SK-N-SH treated with all-trans-retinoic acid at 6 μM for 48 hours (cell line): ENCODE results near the gene WDR37.

ENCODE experiments used
- ATAC-seq: fragments of 200-7000 bp; cut with Tn5 transposase; 3 replicates; pipeline ENCODE4 v1.9.1; 2020; ENCODE audit warnings: mild to moderate bottlenecking, moderate library complexity
- ARNTL ChIP-seq: fragments of 450-650 bp; formaldehyde crosslinking; IDR thresholded peaks from 2 replicates; pipeline ENCODE4 v1.5.0; 2020; ENCODE audit warnings: low read depth, mild to moderate bottlenecking, moderate library complexity, borderline replicate concordance
- BACH2 ChIP-seq: fragments of 250-450 bp; sonication (Bioruptor Pico); IDR thresholded peaks from 2 replicates; pipeline ENCODE4 v1.9.0; 2021; ENCODE audit warnings: mild to moderate bottlenecking, borderline replicate concordance
- CSDC2 ChIP-seq: fragments of 250-450 bp; sonication (Bioruptor Pico); IDR thresholded peaks from 2 replicates; pipeline ENCODE4 v1.5.0; 2020; ENCODE audit warnings: mild to moderate bottlenecking, moderate library complexity
- ESRRG ChIP-seq: fragments of 250-450 bp; sonication (Bioruptor Pico); IDR thresholded peaks from 2 replicates; pipeline ENCODE4 v1.6.1; 2021; ENCODE audit warnings: mild to moderate bottlenecking
- GLIS3 ChIP-seq: fragments of 250-450 bp; sonication (Bioruptor Pico); IDR thresholded peaks from 2 replicates; pipeline ENCODE4 v1.5.0; 2020; ENCODE audit warnings: mild to moderate bottlenecking, moderate library complexity
- ISL1 ChIP-seq: fragments of 250-450 bp; sonication (Bioruptor Pico); IDR thresholded peaks from 2 replicates; pipeline ENCODE4 v2.1.2; 2022; ENCODE audit warnings: mild to moderate bottlenecking, moderate library complexity
- OSR1 ChIP-seq: fragments of 250-450 bp; sonication (Bioruptor Pico); IDR thresholded peaks from 2 replicates; pipeline ENCODE4 v1.8.0; 2022; ENCODE audit warnings: moderate library complexity, mild to moderate bottlenecking, inconsistent platforms
- PPARA ChIP-seq: fragments of 250-450 bp; sonication (Bioruptor Pico); IDR thresholded peaks from 2 replicates; pipeline ENCODE4 v1.5.0; 2020; ENCODE audit warnings: mild to moderate bottlenecking, borderline replicate concordance
- RARB ChIP-seq: fragments of 250-450 bp; sonication (Bioruptor Pico); IDR thresholded peaks from 2 replicates; pipeline ENCODE4 v1.8.0; 2021; ENCODE audit warnings: mild to moderate bottlenecking, moderate library complexity
- TCF4 ChIP-seq: fragments of 250-450 bp; sonication (Bioruptor Pico); IDR thresholded peaks from 2 replicates; pipeline ENCODE4 v1.8.0; 2021; ENCODE audit warnings: mild to moderate bottlenecking, moderate library complexity, borderline replicate concordance
- TOX ChIP-seq: fragments of 250-450 bp; sonication (Bioruptor Pico); IDR thresholded peaks from 2 replicates; pipeline ENCODE4 v1.8.0; 2021; ENCODE audit warnings: mild to moderate bottlenecking, moderate library complexity, borderline replicate concordance
- ZC3H10 ChIP-seq: fragments of 250-450 bp; sonication (Bioruptor Pico); IDR thresholded peaks from 2 replicates; pipeline ENCODE4 v1.5.1; 2021; ENCODE audit warnings: mild to moderate bottlenecking, moderate library complexity
- ZFP3 ChIP-seq: fragments of 250-450 bp; sonication (Bioruptor Pico); IDR thresholded peaks from 2 replicates; pipeline ENCODE4 v1.5.0; 2020; ENCODE audit warnings: mild to moderate bottlenecking, moderate library complexity
- ZFP30 ChIP-seq: fragments of 450-650 bp; formaldehyde crosslinking; IDR thresholded peaks from 2 replicates; pipeline ENCODE4 v1.5.0; 2022; ENCODE audit warnings: mild to moderate bottlenecking, moderate library complexity
- ZNF70 ChIP-seq: fragments of 450-650 bp; formaldehyde crosslinking; IDR thresholded peaks from 2 replicates; pipeline ENCODE4 v1.5.0; 2020; ENCODE audit warnings: mild to moderate bottlenecking, moderate library complexity
- ZNF8 ChIP-seq: fragments of 450-650 bp; formaldehyde crosslinking; IDR thresholded peaks from 2 replicates; pipeline ENCODE4 v1.5.0; 2020; ENCODE audit warnings: mild to moderate bottlenecking, moderate library complexity
- TF ChIP-seq, protein P1 (sequence below): fragments of 250-450 bp; sonication (Bioruptor Pico); IDR thresholded peaks from 2 replicates; pipeline ENCODE4 v1.5.0; 2020; ENCODE audit warnings: mild to moderate bottlenecking, moderate library complexity
- TF ChIP-seq, protein P2 (sequence below): fragments of 250-450 bp; sonication (Bioruptor Pico); IDR thresholded peaks from 2 replicates; pipeline ENCODE4 v1.5.1; 2020; ENCODE audit warnings: low read depth, mild to moderate bottlenecking, moderate library complexity
- TF ChIP-seq, protein P3 (sequence below): fragments of 250-450 bp; sonication (Bioruptor Pico); IDR thresholded peaks from 2 replicates; pipeline ENCODE4 v1.5.1; 2021; ENCODE audit warnings: mild to moderate bottlenecking, moderate library complexity
- TF ChIP-seq, protein P4 (sequence below): fragments of 250-450 bp; sonication (Bioruptor Pico); IDR thresholded peaks from 2 replicates; pipeline ENCODE4 v1.8.0; 2020; ENCODE audit warnings: mild to moderate bottlenecking, moderate library complexity, borderline replicate concordance

The WDR37 gene

DNA sequence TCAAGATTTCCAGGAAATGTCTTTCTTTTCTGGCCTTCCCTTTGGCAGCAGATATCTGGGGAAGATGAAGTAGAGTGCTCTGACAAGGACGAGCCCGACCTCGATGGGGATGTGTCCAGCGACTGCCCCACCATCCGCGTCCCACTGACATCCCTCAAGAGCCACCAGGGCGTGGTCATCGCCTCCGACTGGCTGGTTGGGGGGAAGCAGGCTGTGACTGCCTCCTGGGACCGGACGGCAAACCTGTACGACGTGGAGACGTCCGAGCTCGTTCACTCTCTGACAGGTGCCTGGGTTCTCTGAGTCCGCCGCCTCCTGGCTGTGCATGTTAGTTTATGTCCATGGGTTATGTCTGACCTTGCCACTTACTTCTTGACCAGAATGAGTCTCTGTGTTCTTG is 47.4 kb downstream of the WDR37 start:
- no peak for TF ChIP-seq ZNF70
- TF ChIP-seq ARNTL (CRISPR knock-in tag), result no peak
- TF ChIP-seq ZFP3 (CRISPR knock-in tag), result no peak
- no peak for TF ChIP-seq ZNF8 (CRISPR knock-in tag)
- no peak for TF ChIP-seq ISL1 (CRISPR knock-in tag)
- TF ChIP-seq TOX (CRISPR knock-in tag), result no peak
- no peak for TF ChIP-seq CSDC2 (CRISPR knock-in tag)
- TF ChIP-seq GLIS3 (CRISPR knock-in tag), result no peak
- TF ChIP-seq ESRRG (CRISPR knock-in tag), result no peak
- no peak for TF ChIP-seq TCF4
- TF ChIP-seq, protein P1, sequence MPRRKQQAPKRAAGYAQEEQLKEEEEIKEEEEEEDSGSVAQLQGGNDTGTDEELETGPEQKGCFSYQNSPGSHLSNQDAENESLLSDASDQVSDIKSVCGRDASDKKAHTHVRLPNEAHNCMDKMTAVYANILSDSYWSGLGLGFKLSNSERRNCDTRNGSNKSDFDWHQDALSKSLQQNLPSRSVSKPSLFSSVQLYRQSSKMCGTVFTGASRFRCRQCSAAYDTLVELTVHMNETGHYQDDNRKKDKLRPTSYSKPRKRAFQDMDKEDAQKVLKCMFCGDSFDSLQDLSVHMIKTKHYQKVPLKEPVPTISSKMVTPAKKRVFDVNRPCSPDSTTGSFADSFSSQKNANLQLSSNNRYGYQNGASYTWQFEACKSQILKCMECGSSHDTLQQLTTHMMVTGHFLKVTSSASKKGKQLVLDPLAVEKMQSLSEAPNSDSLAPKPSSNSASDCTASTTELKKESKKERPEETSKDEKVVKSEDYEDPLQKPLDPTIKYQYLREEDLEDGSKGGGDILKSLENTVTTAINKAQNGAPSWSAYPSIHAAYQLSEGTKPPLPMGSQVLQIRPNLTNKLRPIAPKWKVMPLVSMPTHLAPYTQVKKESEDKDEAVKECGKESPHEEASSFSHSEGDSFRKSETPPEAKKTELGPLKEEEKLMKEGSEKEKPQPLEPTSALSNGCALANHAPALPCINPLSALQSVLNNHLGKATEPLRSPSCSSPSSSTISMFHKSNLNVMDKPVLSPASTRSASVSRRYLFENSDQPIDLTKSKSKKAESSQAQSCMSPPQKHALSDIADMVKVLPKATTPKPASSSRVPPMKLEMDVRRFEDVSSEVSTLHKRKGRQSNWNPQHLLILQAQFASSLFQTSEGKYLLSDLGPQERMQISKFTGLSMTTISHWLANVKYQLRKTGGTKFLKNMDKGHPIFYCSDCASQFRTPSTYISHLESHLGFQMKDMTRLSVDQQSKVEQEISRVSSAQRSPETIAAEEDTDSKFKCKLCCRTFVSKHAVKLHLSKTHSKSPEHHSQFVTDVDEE (CRISPR knock-in tag), result no peak
- TF ChIP-seq, protein P2, sequence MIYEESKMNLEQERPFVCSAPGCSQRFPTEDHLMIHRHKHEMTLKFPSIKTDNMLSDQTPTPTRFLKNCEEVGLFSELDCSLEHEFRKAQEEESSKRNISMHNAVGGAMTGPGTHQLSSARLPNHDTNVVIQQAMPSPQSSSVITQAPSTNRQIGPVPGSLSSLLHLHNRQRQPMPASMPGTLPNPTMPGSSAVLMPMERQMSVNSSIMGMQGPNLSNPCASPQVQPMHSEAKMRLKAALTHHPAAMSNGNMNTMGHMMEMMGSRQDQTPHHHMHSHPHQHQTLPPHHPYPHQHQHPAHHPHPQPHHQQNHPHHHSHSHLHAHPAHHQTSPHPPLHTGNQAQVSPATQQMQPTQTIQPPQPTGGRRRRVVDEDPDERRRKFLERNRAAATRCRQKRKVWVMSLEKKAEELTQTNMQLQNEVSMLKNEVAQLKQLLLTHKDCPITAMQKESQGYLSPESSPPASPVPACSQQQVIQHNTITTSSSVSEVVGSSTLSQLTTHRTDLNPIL, result no peak
- TF ChIP-seq BACH2 (CRISPR knock-in tag), result no peak
- TF ChIP-seq ZFP30 (CRISPR knock-in tag), result no peak
- TF ChIP-seq RARB (CRISPR knock-in tag), result no peak
- TF ChIP-seq, protein P3, sequence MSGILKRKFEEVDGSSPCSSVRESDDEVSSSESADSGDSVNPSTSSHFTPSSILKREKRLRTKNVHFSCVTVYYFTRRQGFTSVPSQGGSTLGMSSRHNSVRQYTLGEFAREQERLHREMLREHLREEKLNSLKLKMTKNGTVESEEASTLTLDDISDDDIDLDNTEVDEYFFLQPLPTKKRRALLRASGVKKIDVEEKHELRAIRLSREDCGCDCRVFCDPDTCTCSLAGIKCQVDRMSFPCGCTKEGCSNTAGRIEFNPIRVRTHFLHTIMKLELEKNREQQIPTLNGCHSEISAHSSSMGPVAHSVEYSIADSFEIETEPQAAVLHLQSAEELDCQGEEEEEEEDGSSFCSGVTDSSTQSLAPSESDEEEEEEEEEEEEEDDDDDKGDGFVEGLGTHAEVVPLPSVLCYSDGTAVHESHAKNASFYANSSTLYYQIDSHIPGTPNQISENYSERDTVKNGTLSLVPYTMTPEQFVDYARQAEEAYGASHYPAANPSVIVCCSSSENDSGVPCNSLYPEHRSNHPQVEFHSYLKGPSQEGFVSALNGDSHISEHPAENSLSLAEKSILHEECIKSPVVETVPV (CRISPR knock-in tag), result no peak
- no peak for TF ChIP-seq OSR1 (CRISPR knock-in tag)
- no peak for TF ChIP-seq ZC3H10 (CRISPR knock-in tag)
- TF ChIP-seq, protein P4, sequence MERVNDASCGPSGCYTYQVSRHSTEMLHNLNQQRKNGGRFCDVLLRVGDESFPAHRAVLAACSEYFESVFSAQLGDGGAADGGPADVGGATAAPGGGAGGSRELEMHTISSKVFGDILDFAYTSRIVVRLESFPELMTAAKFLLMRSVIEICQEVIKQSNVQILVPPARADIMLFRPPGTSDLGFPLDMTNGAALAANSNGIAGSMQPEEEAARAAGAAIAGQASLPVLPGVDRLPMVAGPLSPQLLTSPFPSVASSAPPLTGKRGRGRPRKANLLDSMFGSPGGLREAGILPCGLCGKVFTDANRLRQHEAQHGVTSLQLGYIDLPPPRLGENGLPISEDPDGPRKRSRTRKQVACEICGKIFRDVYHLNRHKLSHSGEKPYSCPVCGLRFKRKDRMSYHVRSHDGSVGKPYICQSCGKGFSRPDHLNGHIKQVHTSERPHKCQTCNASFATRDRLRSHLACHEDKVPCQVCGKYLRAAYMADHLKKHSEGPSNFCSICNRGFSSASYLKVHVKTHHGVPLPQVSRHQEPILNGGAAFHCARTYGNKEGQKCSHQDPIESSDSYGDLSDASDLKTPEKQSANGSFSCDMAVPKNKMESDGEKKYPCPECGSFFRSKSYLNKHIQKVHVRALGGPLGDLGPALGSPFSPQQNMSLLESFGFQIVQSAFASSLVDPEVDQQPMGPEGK (CRISPR knock-in tag), result no peak
- no peak for ATAC-seq

DNA sequence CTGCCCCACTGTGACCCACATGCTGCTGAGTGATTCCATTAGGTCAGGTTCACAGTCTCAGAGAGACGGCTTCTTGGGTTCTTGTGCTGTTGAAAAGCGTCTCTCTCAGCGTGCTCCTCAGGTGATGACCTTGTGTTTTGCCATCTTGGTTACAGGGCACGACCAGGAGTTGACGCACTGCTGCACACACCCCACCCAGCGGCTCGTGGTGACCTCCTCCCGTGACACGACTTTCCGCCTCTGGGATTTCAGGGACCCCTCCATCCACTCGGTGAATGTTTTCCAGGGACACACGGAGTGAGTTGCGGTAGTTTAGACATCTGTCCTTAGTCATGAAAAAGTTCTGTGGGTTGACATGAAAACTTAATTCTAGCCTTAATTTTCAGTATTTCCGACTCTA is 48.8 kb downstream of the WDR37 start:
- TF ChIP-seq ESRRG (CRISPR knock-in tag) (no peak), BACH2 (CRISPR knock-in tag) (no peak), PPARA (CRISPR knock-in tag) (no peak), TOX (CRISPR knock-in tag) (no peak)

DNA sequence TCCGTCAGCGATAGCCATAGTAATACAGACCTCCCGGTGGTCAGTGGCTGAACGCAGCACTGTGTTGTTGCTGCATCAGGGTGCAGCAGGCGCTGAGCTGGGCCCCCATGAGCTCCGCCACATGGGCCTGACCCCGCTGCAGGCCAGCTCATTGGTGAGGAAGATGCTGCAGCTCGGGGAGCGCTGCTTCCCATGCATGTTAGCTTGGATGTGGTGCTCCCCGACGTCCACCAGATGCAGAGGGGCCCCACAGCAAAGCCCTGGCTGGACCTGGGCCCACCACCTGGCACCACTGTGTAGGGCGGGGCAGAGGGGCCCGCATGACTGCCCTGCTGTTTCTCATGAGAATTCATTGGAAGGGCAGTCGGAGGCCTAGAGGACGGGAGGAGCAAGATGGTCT is 50.8 kb downstream of the WDR37 start:
- ATAC-seq, result no peak
- TF ChIP-seq ZNF70 (no peak), ZFP3 (CRISPR knock-in tag) (no peak), TOX (CRISPR knock-in tag) (no peak)
- TF ChIP-seq, protein P2, result no peak

More for the DNA sequence above, 48.8 kb downstream of the WDR37 start:
- ATAC-seq, result no peak

DNA sequence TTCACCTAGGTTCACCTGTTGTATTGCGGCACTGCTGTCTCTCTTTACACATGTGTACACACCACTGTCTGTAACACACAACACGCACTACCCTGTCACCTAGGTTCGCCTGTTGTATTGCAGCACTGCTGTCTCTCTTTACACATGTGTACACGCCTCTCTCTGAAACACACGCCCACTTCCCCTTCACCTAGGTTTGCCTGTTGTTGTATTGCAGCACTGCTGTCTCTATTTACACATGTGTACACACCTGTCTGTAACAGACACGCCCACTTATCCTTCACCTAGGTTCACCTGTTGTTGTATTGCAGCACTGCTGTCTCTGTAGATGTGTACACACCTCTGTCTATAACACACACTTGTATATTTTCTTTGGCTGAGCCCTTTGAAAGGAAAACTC is 51.5 kb downstream of the WDR37 start:
- TF ChIP-seq ISL1 (CRISPR knock-in tag), result no peak
- TF ChIP-seq ZC3H10 (CRISPR knock-in tag), result no peak
- no peak for TF ChIP-seq ARNTL (CRISPR knock-in tag)
- no peak for TF ChIP-seq GLIS3 (CRISPR knock-in tag)
- no peak for TF ChIP-seq RARB (CRISPR knock-in tag)

More for the DNA sequence above, 51.5 kb downstream of the WDR37 start:
- ATAC-seq, result no peak
